IMR-90 (cell line): Measurements from ENCODE around the gene ZNHIT6. TPM values are rescaled to one million over a fixed set of nuclear protein-coding genes. Genes with fewer than 3 reads are reported as not detected.
A peak's percentile ranks its signal among the peaks of the same experiment; 100 is the strongest.

ENCODE experiments used
- ATAC-seq: fragments of 200-7000 bp; cut with Tn5 transposase; 2 replicates; pipeline ENCODE4 v1.9.1; 2020; ENCODE audit warnings: low read depth, mild to moderate bottlenecking, moderate library complexity
- BruUV-seq: library from RNA; stranded (reverse); fragments of 400-500 nt; replicated peaks from 2 replicates; lab custom pipeline; 2021; lab: Mats Ljungman, UMichigan
- CTCF ChIA-PET: fragments of 300-600 bp; formaldehyde crosslinking; extraction: SDS; loops from one replicate; lab custom pipeline; 2021; ENCODE audit warnings: antibody characterized with exemption; lab: Yijun Ruan, JAX
- POLR2A ChIA-PET: fragments of 300-600 bp; sonication (Branson Sonifier 250); formaldehyde crosslinking; loops from one replicate; lab custom pipeline; 2022; ENCODE audit warnings: antibody characterized with exemption; ENCODE audit not compliant: unreplicated experiment; lab: Charles Lee
- DNase-seq: peaks from one replicate; pipeline ENCODE4 v3.0.0; 2013
- H2AFZ ChIP-seq: replicated peaks from 2 replicates; pipeline ENCODE3; 2013; ENCODE audit warnings: low read length, mild to moderate bottlenecking; ENCODE audit not compliant: poor library complexity
- H2AK5ac ChIP-seq: 2 replicates; pipeline ENCODE4 v1.6.1; 2013; ENCODE audit warnings: low read depth, low read length, inconsistent platforms
- H2AK9ac ChIP-seq: replicated peaks from 2 replicates; pipeline ENCODE3; 2013; ENCODE audit warnings: mild to moderate bottlenecking, low read depth, low read length, moderate library complexity; ENCODE audit not compliant: poor library complexity
- H2BK120ac ChIP-seq: 2 replicates; pipeline ENCODE4 v1.6.1; 2013; ENCODE audit warnings: low read depth, low read length, inconsistent platforms
- H2BK15ac ChIP-seq: 3 replicates; pipeline ENCODE4 v1.6.1; 2013; ENCODE audit warnings: low read depth, low read length, inconsistent platforms
- H2BK20ac ChIP-seq: 2 replicates; pipeline ENCODE4 v1.6.1; 2013; ENCODE audit warnings: low read depth, mild to moderate bottlenecking, inconsistent platforms, low read length, moderate library complexity
- H2BK5ac ChIP-seq: 2 replicates; pipeline ENCODE4 v1.6.1; 2013; ENCODE audit warnings: mild to moderate bottlenecking, low read depth, low read length, inconsistent platforms; ENCODE audit not compliant: poor library complexity, severe bottlenecking
- H3K14ac ChIP-seq: replicated peaks from 2 replicates; pipeline ENCODE4 v1.6.1; 2013; ENCODE audit warnings: low read depth, low read length, inconsistent platforms
- H3K18ac ChIP-seq: 2 replicates; pipeline ENCODE4 v1.6.1; 2013; ENCODE audit warnings: low read depth, low read length, control low read depth
- H3K23ac ChIP-seq: 2 replicates; pipeline ENCODE4 v1.6.1; 2013; ENCODE audit warnings: low read depth, low read length, inconsistent platforms
- H3K27ac ChIP-seq: 2 replicates; pipeline ENCODE4 v1.5.1; 2013; ENCODE audit warnings: mild to moderate bottlenecking, control low read depth, low read length; ENCODE audit not compliant: insufficient read depth
- H3K27me3 ChIP-seq: 2 replicates; pipeline ENCODE4 v1.6.1; 2013; ENCODE audit warnings: low read length; ENCODE audit not compliant: control insufficient read depth, insufficient read depth
- H3K36me3 ChIP-seq: 2 replicates; pipeline ENCODE4 v1.6.1; 2013; ENCODE audit warnings: low read length, mixed read lengths; ENCODE audit not compliant: control insufficient read depth, insufficient read depth
- H3K4ac ChIP-seq: 2 replicates; pipeline ENCODE4 v1.6.1; 2013; ENCODE audit warnings: low read depth, low read length, inconsistent platforms
- H3K4me1 ChIP-seq: 2 replicates; pipeline ENCODE4 v1.6.1; 2013; ENCODE audit warnings: low read length, mixed read lengths; ENCODE audit not compliant: control insufficient read depth, insufficient read depth
- H3K4me2 ChIP-seq: 2 replicates; pipeline ENCODE4 v1.6.1; 2013; ENCODE audit warnings: low read depth, mild to moderate bottlenecking, control low read depth, low read length, moderate library complexity
- H3K4me3 ChIP-seq: 2 replicates; pipeline ENCODE4 v1.5.1; 2013; ENCODE audit warnings: low read depth, mild to moderate bottlenecking, control low read depth, low read length, moderate library complexity; ENCODE audit not compliant: insufficient read depth
- H3K56ac ChIP-seq: 2 replicates; pipeline ENCODE4 v1.6.1; 2013; ENCODE audit warnings: low read length, inconsistent platforms; ENCODE audit not compliant: insufficient read depth; ENCODE audit errors: extremely low read depth
- H3K79me1 ChIP-seq, 2 experiments: 2 replicates each; pipeline ENCODE4 v1.6.1; 2013; ENCODE audit warnings: low read length in 2 of 2, inconsistent platforms in 1 of 2, low read depth in 1 of 2
- H3K9ac ChIP-seq: 2 replicates; pipeline ENCODE4 v1.6.1; 2013; ENCODE audit warnings: low read depth, low read length, control low read depth
- H3K9me1 ChIP-seq: 2 replicates; pipeline ENCODE4 v1.6.1; 2013; ENCODE audit warnings: low read length, inconsistent platforms; ENCODE audit not compliant: insufficient read depth
- H3K9me3 ChIP-seq: 2 replicates; pipeline ENCODE4 v1.6.1; 2013; ENCODE audit warnings: low read length; ENCODE audit not compliant: control insufficient read depth, insufficient read depth
- H4K20me1 ChIP-seq: 2 replicates; pipeline ENCODE4 v1.6.1; 2013; ENCODE audit warnings: low read length, inconsistent platforms; ENCODE audit not compliant: insufficient read depth
- H4K5ac ChIP-seq: 2 replicates; pipeline ENCODE4 v1.6.1; 2013; ENCODE audit warnings: mild to moderate bottlenecking, low read depth, low read length, control low read depth
- H4K8ac ChIP-seq, 2 experiments: 2 replicates each; pipeline ENCODE4 v1.6.1; 2013; ENCODE audit warnings: low read depth in 2 of 2, low read length in 2 of 2, control low read depth in 1 of 2, inconsistent platforms in 1 of 2
- H4K91ac ChIP-seq: 2 replicates; pipeline ENCODE4 v1.6.1; 2013; ENCODE audit warnings: low read depth, low read length, inconsistent platforms; ENCODE audit not compliant: insufficient read depth
- BHLHE40 ChIP-seq: fragments of 150-350 bp; IDR thresholded peaks from 2 replicates; pipeline ENCODE4 v1.6.1; 2016; ENCODE audit warnings: mild to moderate bottlenecking, low read depth, low read length
- CEBPB ChIP-seq: IDR thresholded peaks from 2 replicates; pipeline ENCODE4 v1.6.1; 2012; ENCODE audit warnings: low read depth, low read length, improper control_type of control experiment
- CHD1 ChIP-seq: IDR thresholded peaks from 2 replicates; pipeline ENCODE4 v1.6.1; 2012; ENCODE audit warnings: low read depth, low read length, improper control_type of control experiment
- CTCF ChIP-seq: conservative IDR thresholded peaks from 2 replicates; pipeline ENCODE4 v1.5.1; 2012; ENCODE audit warnings: mild to moderate bottlenecking, low read depth, low read length, improper control_type of control experiment
- ELK1 ChIP-seq: fragments of 150-350 bp; IDR thresholded peaks from 2 replicates; pipeline ENCODE4 v1.6.1; 2016; ENCODE audit warnings: low read depth, mild to moderate bottlenecking, low read length, moderate library complexity, borderline replicate concordance
- FOS ChIP-seq: fragments of 150-350 bp; IDR thresholded peaks from 2 replicates; pipeline ENCODE4 v1.6.1; 2016; ENCODE audit warnings: low read depth, low read length
- MAFK ChIP-seq: IDR thresholded peaks from 2 replicates; pipeline ENCODE4 v1.6.1; 2012; ENCODE audit warnings: low read depth, low read length, improper control_type of control experiment
- MAZ ChIP-seq: IDR thresholded peaks from 2 replicates; pipeline ENCODE4 v1.6.1; 2012; ENCODE audit warnings: low read depth, mild to moderate bottlenecking, low read length, improper control_type of control experiment, moderate library complexity, borderline replicate concordance
- MXI1 ChIP-seq: IDR thresholded peaks from 2 replicates; pipeline ENCODE4 v1.6.1; 2012; ENCODE audit warnings: low read depth, mild to moderate bottlenecking, low read length, moderate library complexity, borderline replicate concordance
- NFE2L2 ChIP-seq: fragments of 150-350 bp; IDR thresholded peaks from 2 replicates; pipeline ENCODE4 v1.6.1; 2016; ENCODE audit warnings: low read depth, mild to moderate bottlenecking, low read length
- POLR2A ChIP-seq: IDR thresholded peaks from 2 replicates; pipeline ENCODE4 v1.6.1; 2012; ENCODE audit warnings: mild to moderate bottlenecking, low read depth, low read length
- RAD21 ChIP-seq: IDR thresholded peaks from 2 replicates; pipeline ENCODE4 v1.6.1; 2012; ENCODE audit warnings: low read length, improper control_type of control experiment
- RCOR1 ChIP-seq: IDR thresholded peaks from 2 replicates; pipeline ENCODE4 v1.6.1; 2012; ENCODE audit warnings: mild to moderate bottlenecking, low read length, improper control_type of control experiment; ENCODE audit not compliant: insufficient replicate concordance
- RFX5 ChIP-seq: IDR thresholded peaks from 2 replicates; pipeline ENCODE4 v1.8.0; 2012; ENCODE audit warnings: low read depth, mild to moderate bottlenecking, low read length, moderate library complexity
- SMC3 ChIP-seq: fragments of 150-350 bp; IDR thresholded peaks from 2 replicates; pipeline ENCODE4 v1.6.1; 2016; ENCODE audit warnings: low read depth, mild to moderate bottlenecking, antibody characterized with exemption, low read length, moderate library complexity
- USF2 ChIP-seq: fragments of 150-350 bp; IDR thresholded peaks from 2 replicates; pipeline ENCODE4 v1.6.1; 2017; ENCODE audit warnings: mild to moderate bottlenecking, antibody characterized with exemption, low read length, low read depth
- WGBS, 2 experiments: methylation state at CpG; one replicate each; pipeline versions ENCODE4 v1.1.5 to v1.1.7; 2013; ENCODE audit warnings: missing lambda C conversion rate in 2 of 2; ENCODE audit not compliant: insufficient read length in 1 of 2; ENCODE audit errors: extremely low coverage in 2 of 2; 5-methylcytosine and 5-hydroxymethylcytosine counted together
- dilution Hi-C: fragments of 300-500 bp; cut with HindIII; formaldehyde crosslinking; loops from one replicate; pipeline ENCODE4 v1.14.3; 2018; ENCODE audit warnings: low sequenced_read_pairs; ENCODE audit not compliant: unreplicated experiment
- in situ Hi-C: fragments of 300-500 bp; cut with MboI; formaldehyde crosslinking; loops from 3 replicates; pipeline ENCODE4 v1.14.3; 2019; ENCODE audit warnings: low sequenced_read_pairs, inconsistent platforms, mixed read lengths
- intact Hi-C: fragments of 100-400 bp; cut with micrococcal nuclease; formaldehyde crosslinking; loops from 2 replicates; pipeline ENCODE4 v1.10.0; 2022
- polyA plus RNA-seq, 3 experiments: library from polyadenylated mRNA; depleted of rRNA; stranded (reverse); fragments of >200 nt; gene quantifications; 2 replicates each; pipeline ENCODE4 v1.2.3, GENCODE V29; 2012; ENCODE audit warnings: low replicate concordance in 1 of 3
- total RNA-seq: library from RNA; depleted of rRNA; stranded (reverse); fragments of >200 nt; gene quantifications from 2 replicates; pipeline ENCODE4 v1.2.3, GENCODE V29; 2012

The ZNHIT6 gene
- total and polyA plus RNA-seq, 2 of the 4 experiments (the other 2 are of a cell fraction), result 9.0 to 13.7 TPM

- Histone ChIP-seq H3K4ac (peak overlapping the region; percentile 66), H4K5ac (0 out of 2 replicates have a peak overlapping the region, but pooled peaks have one; percentile 47), H2BK120ac (peak overlapping the region; percentile 62), H3K79me1 (peaks cover 0 to 10% of the 10 kb centered on the region in 2 experiments; a peak in 1 of 4 replicates), H2AFZ (no peak overlapping the region), H3K36me3 (no peaks in the 10 kb centered on the region), H2AK5ac (peak overlapping the region; percentile 70; the same call in 1 of the 2 replicates), H4K20me1 (no peaks in the 10 kb centered on the region), H2BK15ac (peak overlapping the region; percentile 91; the same call in 2 of the 3 replicates), H3K4me2 (no peak overlapping the region), H3K14ac (no peak overlapping the region; the same call in none of the 2 replicates), H2AK9ac (no peak overlapping the region), H3K9me1 (peaks cover 22% of the 10 kb centered on the region), H3K4me3 (no peak overlapping the region), H3K9ac (no peak overlapping the region), H3K4me1 (peaks cover 24% of the 10 kb centered on the region), H2BK20ac (peak overlapping the region; percentile 69), H4K91ac (peak overlapping the region; percentile 59), H3K18ac (peak overlapping the region; percentile 32; the same call in 1 of the 2 replicates), H3K27ac (no peak overlapping the region), H3K23ac (no peak overlapping the region), H4K8ac (peak overlapping the region in 1 of 2 experiments; percentile 17; a peak in 1 of 4 replicates), H3K9me3 (no peaks in the 10 kb centered on the region), H3K27me3 (no peaks in the 10 kb centered on the region), H3K56ac (no peak overlapping the region), H2BK5ac (no peak overlapping the region)
- in situ Hi-C loops (no loop called here), intact Hi-C loops (no loop called here), dilution Hi-C loops (no loop called here)
- ChIA-PET POLR2A (no interaction called here), CTCF (no interaction called here)
- DNase-seq (no peak), ATAC-seq (no peak)
- no CpG with 5 or more reads among the region's 4 CpGs for WGBS, 2 experiments
- no peak for TF ChIP-seq CHD1
- no peak for TF ChIP-seq MAFK
- no peak for TF ChIP-seq CTCF
- no peak for TF ChIP-seq BHLHE40
- TF ChIP-seq FOS, result no peak
- no peak for TF ChIP-seq MXI1
- no peak for TF ChIP-seq CEBPB
- no peak for TF ChIP-seq NFE2L2
- TF ChIP-seq RAD21, result no peak
- TF ChIP-seq USF2, result no peak
- TF ChIP-seq RFX5, result no peak
- no peak for TF ChIP-seq POLR2A
- TF ChIP-seq RCOR1, result no peak
- no peak for TF ChIP-seq ELK1
- TF ChIP-seq MAZ, result no peak
- TF ChIP-seq SMC3, result no peak
- no TSS peak for BruUV-seq
These were observed 105.7 kb downstream of the ZNHIT6 start for GRCh38 chr1:85602571-85602970.
